Keratinocyte (primary cell): ENCODE results near the gene METTL1. TPM values are rescaled to one million over a fixed set of nuclear protein-coding genes. Genes with fewer than 3 reads are reported as not detected.

Experiments used
- DNase-seq: peaks from one replicate; pipeline ENCODE4 v3.0.0-alpha.2; 2011; ENCODE audit warnings: low read depth, missing footprints, low spot score
- FAIRE-seq: peaks from 2 replicates; lab custom pipeline; 2011; peaks lifted over from hg19 to GRCh38; lab: Jason Lieb, UNC
- H2AFZ ChIP-seq: 2 replicates; pipeline ENCODE4 v1.6.0; 2012; ENCODE audit warnings: low read length, control low read depth, inconsistent platforms; ENCODE audit not compliant: control insufficient read depth
- H3K27ac ChIP-seq: 2 replicates; pipeline ENCODE4 v1.5.1; 2011; ENCODE audit warnings: low read length; ENCODE audit not compliant: control insufficient read depth, insufficient read depth
- H3K27me3 ChIP-seq: 3 replicates; pipeline ENCODE4 v1.6.0; 2011; ENCODE audit warnings: low read length; ENCODE audit not compliant: control insufficient read depth, insufficient read depth; ENCODE audit errors: extremely low read depth
- H3K36me3 ChIP-seq, 2 experiments: 2 replicates in 1 of 2; 3 replicates in 1 of 2; pipeline ENCODE4 v1.5.1; 2011; ENCODE audit warnings: low read length in 2 of 2, mild to moderate bottlenecking in 1 of 2; ENCODE audit not compliant: control insufficient read depth in 2 of 2, insufficient read depth in 2 of 2; ENCODE audit errors: extremely low read depth in 1 of 2
- H3K4me1 ChIP-seq: 3 replicates; pipeline ENCODE4 v1.5.1; 2011; ENCODE audit warnings: low read length; ENCODE audit not compliant: control insufficient read depth, insufficient read depth; ENCODE audit errors: extremely low read depth
- H3K4me2 ChIP-seq: 3 replicates; pipeline ENCODE4 v1.6.0; 2011; ENCODE audit warnings: low read depth, low read length; ENCODE audit not compliant: control insufficient read depth, insufficient read depth; ENCODE audit errors: extremely low read depth
- H3K4me3 ChIP-seq, 3 experiments: fragments of 200-600 bp in 1 of 3; sonication (generic) in 1 of 3; 2 replicates in 2 of 3; 3 replicates in 1 of 3; pipeline ENCODE4 v1.5.1; 2011 to 2016; ENCODE audit warnings: low read length in 3 of 3, mild to moderate bottlenecking in 3 of 3, control low read depth in 2 of 3, inconsistent platforms in 1 of 3, low read depth in 1 of 3, mixed read lengths in 1 of 3, mixed run types in 1 of 3, moderate library complexity in 1 of 3; ENCODE audit not compliant: control insufficient read depth in 2 of 3, insufficient read depth in 2 of 3; ENCODE audit errors: extremely low read depth in 1 of 3
- H3K79me2 ChIP-seq: 2 replicates; pipeline ENCODE4 v1.6.0; 2012; ENCODE audit warnings: low read length; ENCODE audit not compliant: control insufficient read depth, insufficient read depth
- H3K9ac ChIP-seq: 3 replicates; pipeline ENCODE4 v1.6.0; 2011; ENCODE audit warnings: low read length; ENCODE audit not compliant: control insufficient read depth, insufficient read depth; ENCODE audit errors: extremely low read depth
- H3K9me1 ChIP-seq: 3 replicates; pipeline ENCODE4 v1.6.0; 2011; ENCODE audit warnings: low read length; ENCODE audit not compliant: control insufficient read depth, insufficient read depth; ENCODE audit errors: extremely low read depth
- H3K9me3 ChIP-seq: 2 replicates; pipeline ENCODE4 v1.5.1; 2012; ENCODE audit warnings: low read depth, low read length; ENCODE audit not compliant: control insufficient read depth
- H4K20me1 ChIP-seq: 3 replicates; pipeline ENCODE4 v1.6.0; 2011; ENCODE audit warnings: low read length; ENCODE audit not compliant: control insufficient read depth, insufficient read depth; ENCODE audit errors: extremely low read depth
- CTCF ChIP-seq, 3 experiments: IDR thresholded peaks in 1 of 3; conservative IDR thresholded peaks in 1 of 3; optimal IDR thresholded peaks in 1 of 3; 2 replicates in 2 of 3; 3 replicates in 1 of 3; pipeline versions ENCODE3 to v1.5.1; 2011; ENCODE audit warnings: low read length in 3 of 3, mild to moderate bottlenecking in 3 of 3, moderate library complexity in 2 of 3, control low read depth in 1 of 3, inconsistent platforms in 1 of 3; ENCODE audit not compliant: insufficient read depth in 2 of 3; ENCODE audit errors: extremely low read depth in 1 of 3
- EZH2 ChIP-seq: IDR thresholded peaks from one replicate; pipeline ENCODE4 v1.6.1; 2012; ENCODE audit warnings: inconsistent platforms, mild to moderate bottlenecking, low read length, moderate library complexity
- dilution Hi-C: fragments of 300-500 bp; cut with MboI; formaldehyde crosslinking; loops from one replicate; pipeline ENCODE4 v1.7.0; 2020; ENCODE audit warnings: low sequenced_read_pairs; ENCODE audit not compliant: extremely low pct_ligation_motif_present
- polyA plus RNA-seq, 5 experiments: library from polyadenylated mRNA; depleted of rRNA in 3 of 5; stranded (reverse) in 3 of 5; stranded (forward) in 1 of 5; unstranded in 1 of 5; fragments of >200 nt; gene quantifications; 1 replicate in 1 of 5; 2 replicates in 3 of 5; 3 replicates in 1 of 5; pipeline versions ENCODE4 v1.2.1 to v1.2.3, GENCODE V29; 2011 to 2012; ENCODE audit warnings: missing spikeins in 2 of 5, low read depth in 1 of 5, low replicate concordance in 1 of 5

The METTL1 gene
- polyA plus RNA-seq, 1 donor (not counting 4 experiments of a cell fraction or from before 2014, with no cell fraction given): 24.5 TPM

GRCh38 chr12:57809425-57809824, 37.5 kb upstream of the METTL1 start:
- Histone ChIP-seq H3K4me2 (no peak overlapping the region), H3K27ac (no peak overlapping the region), H3K9me1 (no peaks in the 10 kb centered on the region), H3K27me3 (no peaks in the 10 kb centered on the region), H3K9me3 (no peaks in the 10 kb centered on the region), H3K4me1 (peaks cover 9% of the 10 kb centered on the region), H3K36me3 (peaks cover 0 to 24% of the 10 kb centered on the region in 2 experiments), H3K4me3 (no peak overlapping the region), H2AFZ (no peak overlapping the region), H3K9ac (no peak overlapping the region), H4K20me1 (no peaks in the 10 kb centered on the region), H3K79me2 (no peaks in the 10 kb centered on the region)
- DNase-seq (no peak), FAIRE-seq (no peak)
- dilution Hi-C loops: no loop called here
- TF ChIP-seq CTCF (optimal IDR thresholded peaks at IDR 0.05 in 1 of 3, IDR thresholded peaks at IDR 0.05 in 1 of 3, conservative IDR thresholded peaks at IDR 0.05 in 1 of 3; ENCODE audit: extremely low read depth in 1 of 3, insufficient read depth in 2 of 3, low read length in 3 of 3) (no peak), EZH2 (no peak)

- Histone ChIP-seq H2AFZ (no peak overlapping the region), H3K9me3 (no peaks in the 10 kb centered on the region), H3K9ac (no peak overlapping the region), H3K27ac (no peak overlapping the region), H3K27me3 (no peaks in the 10 kb centered on the region), H3K4me3 (no peak overlapping the region), H3K4me1 (peaks cover 9% of the 10 kb centered on the region), H3K79me2 (no peaks in the 10 kb centered on the region), H4K20me1 (no peaks in the 10 kb centered on the region), H3K4me2 (no peak overlapping the region), H3K9me1 (no peaks in the 10 kb centered on the region), H3K36me3 (peaks cover 0 to 24% of the 10 kb centered on the region in 2 experiments)
- dilution Hi-C loops: no loop called here
- no peak for DNase-seq
- TF ChIP-seq EZH2: no peak
- TF ChIP-seq CTCF (optimal IDR thresholded peaks at IDR 0.05 in 1 of 3, IDR thresholded peaks at IDR 0.05 in 1 of 3, conservative IDR thresholded peaks at IDR 0.05 in 1 of 3; ENCODE audit: extremely low read depth in 1 of 3, insufficient read depth in 2 of 3, low read length in 3 of 3): no peak
- no peak for FAIRE-seq
Measured at GRCh38 chr12:57808351-57808750, 36.4 kb upstream of the METTL1 start.
